ENCODE measurements around the gene FAM89A. TPM values are rescaled to one million over a fixed set of nuclear protein-coding genes. Genes with fewer than 3 reads are reported as not detected.
"Not testable (repeated sequence)": the region's sequence is repeated elsewhere in the genome, so short reads cannot be mapped to it uniquely, and the experiment has no call there.

Gene FAM89A
- total and polyA plus RNA-seq, 2 donors (not counting 1 experiment from before 2014, with no cell fraction given), result 3.2 to 6.1 TPM

DNA sequence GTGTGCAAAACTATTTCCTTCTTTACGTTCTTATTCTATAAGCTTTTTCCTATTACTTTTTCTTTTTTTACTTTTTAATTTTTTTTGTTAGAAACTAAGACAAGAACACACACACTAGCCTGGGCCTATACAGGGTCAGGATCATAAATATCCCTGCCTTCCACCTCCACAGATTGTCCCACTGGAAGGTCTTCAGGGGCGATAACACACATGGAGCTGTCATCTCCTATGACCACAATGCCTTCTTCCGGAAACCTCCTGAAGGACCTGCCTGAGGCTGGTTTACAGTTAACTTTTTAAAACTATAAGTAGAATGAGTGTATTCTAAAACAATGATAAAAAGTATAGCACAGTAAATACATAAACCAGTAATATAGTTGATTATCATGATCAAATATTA, 10.3 kb upstream of the FAM89A start:
- no peaks in the 10 kb centered on the region for H3K79me2 ChIP-seq (ENCODE audit: control insufficient read depth, insufficient read depth, low read length)
- H3K9me3 ChIP-seq (ENCODE audit: control extremely low read depth in 1 of 3, control insufficient read depth in 2 of 3, insufficient read depth in 1 of 3, low read length in 2 of 3), result no peaks in the 10 kb centered on the region
- ChIA-PET POLR2A (no interaction called here), CTCF (no interaction called here)
- H3K4me2 ChIP-seq (replicated peaks; ENCODE audit: low read depth, low read length, poor library complexity, severe bottlenecking), result no peak overlapping the region
- no peaks in the 10 kb centered on the region for H3K36me3 ChIP-seq (replicated peaks in 1 of 2; ENCODE audit: control extremely low read depth in 1 of 2, control insufficient read depth in 1 of 2, extremely low read depth in 1 of 2, insufficient read depth in 2 of 2, low read length in 1 of 2)
- no peak overlapping the region for H3K4me3 ChIP-seq (ENCODE audit: control extremely low read depth in 1 of 5, extremely low read depth in 1 of 5, insufficient read depth in 1 of 5, low read depth in 2 of 5, low read length in 4 of 5)
- ATAC-seq (ENCODE audit: low read depth) (no peak), DNase-seq (no peak)
- peaks cover 12 to 14% of the 10 kb centered on the region in 2 donors for H3K4me1 ChIP-seq (ENCODE audit: control insufficient read depth in 2 of 2, insufficient read depth in 2 of 2, low read length in 2 of 2)
- H3K27ac ChIP-seq (ENCODE audit: low read length in 2 of 2), result no peak overlapping the region
- no CpG with 5 or more reads among the region's 3 CpGs for WGBS (ENCODE audit: insufficient coverage)
- Mint-ChIP-seq H3K4me1 (peaks cover 21% of the 10 kb centered on the region), H3K9me3 (ENCODE audit: insufficient read depth) (peaks cover 2% of the 10 kb centered on the region), H3K27me3 (peaks cover 12% of the 10 kb centered on the region), H3K4me3 (no peak overlapping the region), H3K27ac (no peak overlapping the region)
- H2AFZ ChIP-seq (ENCODE audit: insufficient read depth, low read depth, low read length, poor library complexity, severe bottlenecking), result no peak overlapping the region
- no peak for TF ChIP-seq EZH2 (IDR thresholded peaks at IDR 0.05; ENCODE audit: borderline replicate concordance, insufficient read depth, low read depth, low read length, poor library complexity, severe bottlenecking)
- TF ChIP-seq, protein P1, sequence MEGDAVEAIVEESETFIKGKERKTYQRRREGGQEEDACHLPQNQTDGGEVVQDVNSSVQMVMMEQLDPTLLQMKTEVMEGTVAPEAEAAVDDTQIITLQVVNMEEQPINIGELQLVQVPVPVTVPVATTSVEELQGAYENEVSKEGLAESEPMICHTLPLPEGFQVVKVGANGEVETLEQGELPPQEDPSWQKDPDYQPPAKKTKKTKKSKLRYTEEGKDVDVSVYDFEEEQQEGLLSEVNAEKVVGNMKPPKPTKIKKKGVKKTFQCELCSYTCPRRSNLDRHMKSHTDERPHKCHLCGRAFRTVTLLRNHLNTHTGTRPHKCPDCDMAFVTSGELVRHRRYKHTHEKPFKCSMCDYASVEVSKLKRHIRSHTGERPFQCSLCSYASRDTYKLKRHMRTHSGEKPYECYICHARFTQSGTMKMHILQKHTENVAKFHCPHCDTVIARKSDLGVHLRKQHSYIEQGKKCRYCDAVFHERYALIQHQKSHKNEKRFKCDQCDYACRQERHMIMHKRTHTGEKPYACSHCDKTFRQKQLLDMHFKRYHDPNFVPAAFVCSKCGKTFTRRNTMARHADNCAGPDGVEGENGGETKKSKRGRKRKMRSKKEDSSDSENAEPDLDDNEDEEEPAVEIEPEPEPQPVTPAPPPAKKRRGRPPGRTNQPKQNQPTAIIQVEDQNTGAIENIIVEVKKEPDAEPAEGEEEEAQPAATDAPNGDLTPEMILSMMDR (IDR thresholded peaks at IDR 0.05), result no peak
- H4K20me1 ChIP-seq (ENCODE audit: control insufficient read depth, insufficient read depth, low read length, poor library complexity, severe bottlenecking), result no peaks in the 10 kb centered on the region
- intact Hi-C loops (cut with micrococcal nuclease), result no loop called here
- H3K27me3 ChIP-seq (replicated peaks in 1 of 4; ENCODE audit: control extremely low read depth in 1 of 4, control insufficient read depth in 3 of 4, insufficient read depth in 4 of 4, low read length in 3 of 4), result peaks cover 0 to 7% (median 0%) of the 10 kb centered on the region in 4 experiments
- H3K9ac ChIP-seq (ENCODE audit: low read length), result no peak overlapping the region

DNA sequence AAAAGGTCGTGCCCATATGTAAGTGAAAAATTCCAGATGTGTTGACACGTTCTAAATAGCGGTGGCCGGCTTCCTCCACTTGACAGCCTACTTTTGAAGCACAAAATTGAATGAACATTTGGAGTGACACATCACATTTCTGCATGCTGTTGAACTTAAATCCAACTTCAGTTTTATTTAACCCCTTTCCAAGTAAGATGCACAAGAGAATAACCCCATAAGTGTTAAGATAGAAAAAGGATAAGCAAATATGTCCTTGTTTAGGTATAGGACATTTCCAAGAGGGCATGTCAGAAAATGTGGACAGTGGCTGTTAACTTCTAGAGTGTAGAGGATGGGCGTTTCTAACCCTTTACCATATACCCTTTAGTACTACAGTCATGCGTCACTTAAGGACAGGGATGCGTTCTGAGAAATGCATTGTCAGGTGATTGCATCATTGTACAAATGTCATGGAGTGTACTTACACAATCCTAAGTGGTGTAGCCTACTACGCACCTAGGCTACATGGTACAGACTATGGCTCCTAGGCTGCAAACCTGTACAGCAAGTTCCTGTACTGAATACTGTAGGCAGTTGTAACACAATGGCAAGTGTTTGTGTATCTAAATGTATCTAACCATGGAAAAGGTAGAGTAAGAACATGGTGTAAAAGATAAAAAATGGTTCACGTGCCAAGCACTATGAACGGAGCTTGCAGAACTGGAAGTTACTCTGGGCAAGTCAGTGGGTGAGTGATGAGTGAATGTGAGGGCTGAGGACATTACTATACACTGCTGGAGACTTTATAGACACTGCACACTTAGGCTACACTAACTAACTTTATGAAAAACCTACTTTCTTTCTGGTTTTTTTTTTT, 9.3 kb upstream of the FAM89A start:
- DNase-seq (no peak), ATAC-seq (ENCODE audit: low read depth) (no peak)
- no peaks in the 10 kb centered on the region for H3K79me2 ChIP-seq (ENCODE audit: control insufficient read depth, insufficient read depth, low read length)
- Mint-ChIP-seq H3K27ac (no peak overlapping the region), H3K4me3 (no peak overlapping the region), H3K4me1 (peaks cover 17% of the 10 kb centered on the region), H3K27me3 (peaks cover 16% of the 10 kb centered on the region), H3K9me3 (ENCODE audit: insufficient read depth) (peaks cover 10% of the 10 kb centered on the region)
- peaks cover 12 to 14% of the 10 kb centered on the region in 2 donors for H3K4me1 ChIP-seq (ENCODE audit: control insufficient read depth in 2 of 2, insufficient read depth in 2 of 2, low read length in 2 of 2)
- no peak for TF ChIP-seq EZH2 (IDR thresholded peaks at IDR 0.05; ENCODE audit: borderline replicate concordance, insufficient read depth, low read depth, low read length, poor library complexity, severe bottlenecking)
- TF ChIP-seq, protein P1 (IDR thresholded peaks at IDR 0.05), result no peak
- POLR2A ChIA-PET, result no interaction called here
- CTCF ChIA-PET, result no interaction called here
- no peak overlapping the region for H3K4me2 ChIP-seq (replicated peaks; ENCODE audit: low read depth, low read length, poor library complexity, severe bottlenecking)
- H3K27me3 ChIP-seq (replicated peaks in 1 of 4; ENCODE audit: control extremely low read depth in 1 of 4, control insufficient read depth in 3 of 4, insufficient read depth in 4 of 4, low read length in 3 of 4), result peaks cover 0 to 7% (median 0%) of the 10 kb centered on the region in 4 experiments
- intact Hi-C loops (cut with micrococcal nuclease), result no loop called here
- no peaks in the 10 kb centered on the region for H3K36me3 ChIP-seq (replicated peaks in 1 of 2; ENCODE audit: control extremely low read depth in 1 of 2, control insufficient read depth in 1 of 2, extremely low read depth in 1 of 2, insufficient read depth in 2 of 2, low read length in 1 of 2)
- no peak overlapping the region for H3K4me3 ChIP-seq (ENCODE audit: control extremely low read depth in 1 of 5, extremely low read depth in 1 of 5, insufficient read depth in 1 of 5, low read depth in 2 of 5, low read length in 4 of 5)
- H2AFZ ChIP-seq (ENCODE audit: insufficient read depth, low read depth, low read length, poor library complexity, severe bottlenecking), result no peak overlapping the region
- H3K9ac ChIP-seq (ENCODE audit: low read length), result no peak overlapping the region
- no peak overlapping the region for H3K27ac ChIP-seq (ENCODE audit: low read length in 2 of 2)
- no peaks in the 10 kb centered on the region for H4K20me1 ChIP-seq (ENCODE audit: control insufficient read depth, insufficient read depth, low read length, poor library complexity, severe bottlenecking)
- WGBS (ENCODE audit: insufficient coverage), result 100% methylated on average over 2 of the region's 10 CpGs
- peaks cover 0 to 5% (median 4%) of the 10 kb centered on the region in 3 donors for H3K9me3 ChIP-seq (ENCODE audit: control extremely low read depth in 1 of 3, control insufficient read depth in 2 of 3, insufficient read depth in 1 of 3, low read length in 2 of 3)

DNA sequence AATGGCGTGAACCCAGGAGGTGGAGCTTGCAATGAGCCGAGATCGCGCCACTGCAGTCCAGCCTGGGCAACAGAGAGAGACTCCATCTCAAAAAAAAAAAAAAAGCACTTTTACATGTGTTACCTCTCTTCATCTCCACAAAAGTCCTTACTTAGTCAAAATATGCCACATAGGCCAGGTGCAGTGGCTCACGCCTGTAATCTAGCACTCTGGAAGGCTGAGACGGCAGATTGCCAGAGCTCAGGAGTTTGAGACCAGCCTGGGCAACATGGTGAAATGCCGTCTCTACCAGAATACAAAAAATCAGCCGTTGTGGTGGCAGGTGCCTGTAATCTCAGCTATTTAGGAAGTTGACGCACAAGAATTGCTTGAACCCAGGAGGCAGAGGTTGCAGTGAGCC, 8.4 kb upstream of the FAM89A start:
- H3K4me2 ChIP-seq (replicated peaks; ENCODE audit: low read depth, low read length, poor library complexity, severe bottlenecking); DNase-seq; H3K4me3 Mint-ChIP-seq; H3K4me1 Mint-ChIP-seq; H2AFZ ChIP-seq (ENCODE audit: insufficient read depth, low read depth, low read length, poor library complexity, severe bottlenecking); H4K20me1 ChIP-seq (ENCODE audit: control insufficient read depth, insufficient read depth, low read length, poor library complexity, severe bottlenecking); H3K36me3 ChIP-seq (replicated peaks in 1 of 2; ENCODE audit: control extremely low read depth in 1 of 2, control insufficient read depth in 1 of 2, extremely low read depth in 1 of 2, insufficient read depth in 2 of 2, low read length in 1 of 2); POLR2A ChIA-PET; H3K9me3 ChIP-seq (ENCODE audit: control extremely low read depth in 1 of 3, control insufficient read depth in 2 of 3, insufficient read depth in 1 of 3, low read length in 2 of 3); ATAC-seq (ENCODE audit: low read depth); CTCF ChIA-PET; intact Hi-C loops (cut with micrococcal nuclease); H3K4me1 ChIP-seq (ENCODE audit: control insufficient read depth in 2 of 2, insufficient read depth in 2 of 2, low read length in 2 of 2); H3K27me3 ChIP-seq (replicated peaks in 1 of 4; ENCODE audit: control extremely low read depth in 1 of 4, control insufficient read depth in 3 of 4, insufficient read depth in 4 of 4, low read length in 3 of 4); H3K27ac Mint-ChIP-seq; H3K79me2 ChIP-seq (ENCODE audit: control insufficient read depth, insufficient read depth, low read length); H3K27ac ChIP-seq (ENCODE audit: low read length in 2 of 2); H3K9ac ChIP-seq (ENCODE audit: low read length); H3K4me3 ChIP-seq (ENCODE audit: control extremely low read depth in 1 of 5, extremely low read depth in 1 of 5, insufficient read depth in 1 of 5, low read depth in 2 of 5, low read length in 4 of 5): not testable (repeated sequence)
- Mint-ChIP-seq H3K27me3 (peaks cover 16% of the 10 kb centered on the region), H3K9me3 (ENCODE audit: insufficient read depth) (peaks cover 10% of the 10 kb centered on the region)
- 97% methylated on average over 4 of the region's 9 CpGs for WGBS (ENCODE audit: insufficient coverage)

All from B cell (primary cell).